Measurements from ENCODE around the gene MRGPRD. TPM values are rescaled to one million over a fixed set of nuclear protein-coding genes. Genes with fewer than 3 reads are reported as not detected.

MRGPRD gene
- total and polyA plus RNA-seq, 2 donors (not counting 1 experiment from before 2014, with no cell fraction given), result not detected

DNA sequence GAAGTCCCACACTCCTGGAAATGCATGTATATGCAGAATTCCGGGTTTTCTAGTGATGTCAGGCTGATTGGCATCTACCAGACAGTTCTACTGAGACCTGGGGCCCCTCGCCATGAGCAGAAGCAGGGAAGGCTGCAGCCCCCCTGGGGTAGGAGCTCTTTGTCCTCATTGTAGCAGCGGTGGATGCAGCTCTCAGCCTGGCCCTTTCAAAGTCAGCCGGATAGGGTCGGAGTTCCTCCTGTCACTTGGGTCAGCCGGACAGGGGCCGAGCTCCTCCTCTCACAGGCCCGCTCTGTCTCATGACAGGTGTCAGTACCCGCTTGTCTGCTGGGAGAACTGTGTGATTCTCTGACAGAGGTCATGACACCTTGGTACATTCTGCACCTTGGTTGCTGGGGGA lies 30.0 kb downstream of the MRGPRD start:
- Histone ChIP-seq H2AFZ (ENCODE audit: low read length) (no peak overlapping the region), H3K9ac (ENCODE audit: insufficient read depth, low read length) (no peak overlapping the region), H4K20me1 (ENCODE audit: control insufficient read depth, extremely low read depth, insufficient read depth, low read length) (no peaks in the 10 kb centered on the region), H3K9me3 (ENCODE audit: control insufficient read depth, insufficient read depth, low read depth, low read length) (no peaks in the 10 kb centered on the region), H3K27me3 (ENCODE audit: control insufficient read depth, insufficient read depth, low read length) (no peaks in the 10 kb centered on the region), H3K79me2 (ENCODE audit: control insufficient read depth, insufficient read depth, low read length) (no peaks in the 10 kb centered on the region), H3K4me2 (ENCODE audit: extremely low read depth, insufficient read depth, low read length) (no peak overlapping the region), H3K4me1 (ENCODE audit: control insufficient read depth, extremely low read depth, insufficient read depth, low read length) (peaks cover under 1% of the 10 kb centered on the region), H3K36me3 (ENCODE audit: control insufficient read depth, insufficient read depth, low read length) (no peaks in the 10 kb centered on the region), H3K27ac (ENCODE audit: insufficient read depth, low read length) (no peak overlapping the region), H3K4me3 (replicated peaks in 1 of 4; ENCODE audit: control extremely low read depth in 1 of 4, insufficient read depth in 1 of 4, low read depth in 3 of 4, low read length in 4 of 4) (no peak overlapping the region)
- no peak for TF ChIP-seq EZH2 (IDR thresholded peaks at IDR 0.05; ENCODE audit: low read length, missing control alignments)
- TF ChIP-seq, protein P1, sequence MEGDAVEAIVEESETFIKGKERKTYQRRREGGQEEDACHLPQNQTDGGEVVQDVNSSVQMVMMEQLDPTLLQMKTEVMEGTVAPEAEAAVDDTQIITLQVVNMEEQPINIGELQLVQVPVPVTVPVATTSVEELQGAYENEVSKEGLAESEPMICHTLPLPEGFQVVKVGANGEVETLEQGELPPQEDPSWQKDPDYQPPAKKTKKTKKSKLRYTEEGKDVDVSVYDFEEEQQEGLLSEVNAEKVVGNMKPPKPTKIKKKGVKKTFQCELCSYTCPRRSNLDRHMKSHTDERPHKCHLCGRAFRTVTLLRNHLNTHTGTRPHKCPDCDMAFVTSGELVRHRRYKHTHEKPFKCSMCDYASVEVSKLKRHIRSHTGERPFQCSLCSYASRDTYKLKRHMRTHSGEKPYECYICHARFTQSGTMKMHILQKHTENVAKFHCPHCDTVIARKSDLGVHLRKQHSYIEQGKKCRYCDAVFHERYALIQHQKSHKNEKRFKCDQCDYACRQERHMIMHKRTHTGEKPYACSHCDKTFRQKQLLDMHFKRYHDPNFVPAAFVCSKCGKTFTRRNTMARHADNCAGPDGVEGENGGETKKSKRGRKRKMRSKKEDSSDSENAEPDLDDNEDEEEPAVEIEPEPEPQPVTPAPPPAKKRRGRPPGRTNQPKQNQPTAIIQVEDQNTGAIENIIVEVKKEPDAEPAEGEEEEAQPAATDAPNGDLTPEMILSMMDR (conservative IDR thresholded peaks at IDR 0.05 in 1 of 2, IDR thresholded peaks at IDR 0.05 in 1 of 2; ENCODE audit: low read depth in 1 of 2, low read length in 2 of 2), result no peak
- no peak for DNase-seq (ENCODE audit: low read depth in 2 of 2)

DNA sequence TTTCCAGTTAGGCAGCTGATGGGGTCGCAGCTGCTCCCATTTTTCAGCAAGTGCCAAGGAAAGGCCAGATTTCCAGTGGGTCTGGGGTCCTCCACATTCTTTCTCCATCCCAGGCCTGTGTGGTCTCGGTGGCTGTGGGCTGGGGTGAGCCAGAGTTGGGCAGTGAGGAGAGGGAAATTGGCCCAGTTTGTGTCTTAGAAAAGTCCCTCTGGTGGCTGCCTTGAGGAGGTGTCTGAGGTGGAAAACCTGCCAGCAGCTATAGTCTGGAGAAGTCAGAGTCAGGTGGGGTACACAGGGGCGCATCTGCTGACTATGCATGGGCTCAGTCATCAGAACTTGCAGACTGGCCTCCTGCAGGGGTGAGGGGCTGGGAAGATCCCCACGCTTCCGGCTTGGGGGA lies 30.5 kb downstream of the MRGPRD start:
- DNase-seq (ENCODE audit: low read depth in 2 of 2), result peak in 1 of 2 donors; percentile 17
- Histone ChIP-seq H4K20me1 (ENCODE audit: control insufficient read depth, extremely low read depth, insufficient read depth, low read length) (no peaks in the 10 kb centered on the region), H3K4me3 (replicated peaks in 1 of 4; ENCODE audit: control extremely low read depth in 1 of 4, insufficient read depth in 1 of 4, low read depth in 3 of 4, low read length in 4 of 4) (no peak overlapping the region), H3K9ac (ENCODE audit: insufficient read depth, low read length) (no peak overlapping the region), H3K36me3 (ENCODE audit: control insufficient read depth, insufficient read depth, low read length) (no peaks in the 10 kb centered on the region), H3K4me2 (ENCODE audit: extremely low read depth, insufficient read depth, low read length) (no peak overlapping the region), H3K9me3 (ENCODE audit: control insufficient read depth, insufficient read depth, low read depth, low read length) (no peaks in the 10 kb centered on the region), H3K4me1 (ENCODE audit: control insufficient read depth, extremely low read depth, insufficient read depth, low read length) (peaks cover 2% of the 10 kb centered on the region), H3K79me2 (ENCODE audit: control insufficient read depth, insufficient read depth, low read length) (no peaks in the 10 kb centered on the region), H3K27me3 (ENCODE audit: control insufficient read depth, insufficient read depth, low read length) (no peaks in the 10 kb centered on the region), H2AFZ (ENCODE audit: low read length) (no peak overlapping the region), H3K27ac (ENCODE audit: insufficient read depth, low read length) (no peak overlapping the region)
- no peak for TF ChIP-seq EZH2 (IDR thresholded peaks at IDR 0.05; ENCODE audit: low read length, missing control alignments)
- TF ChIP-seq, protein P1 (conservative IDR thresholded peaks at IDR 0.05 in 1 of 2, IDR thresholded peaks at IDR 0.05 in 1 of 2; ENCODE audit: low read depth in 1 of 2, low read length in 2 of 2), result peak; percentile 13 to 44

GRCh38 chr11:68948935-68949334 lies 31.9 kb downstream of the MRGPRD start:
- DNase-seq (ENCODE audit: low read depth in 2 of 2), result peak in 1 of 2 donors; percentile 20
- Histone ChIP-seq H3K4me3 (replicated peaks in 1 of 4; ENCODE audit: control extremely low read depth in 1 of 4, insufficient read depth in 1 of 4, low read depth in 3 of 4, low read length in 4 of 4) (no peak overlapping the region), H3K27ac (ENCODE audit: insufficient read depth, low read length) (no peak overlapping the region), H3K36me3 (ENCODE audit: control insufficient read depth, insufficient read depth, low read length) (no peaks in the 10 kb centered on the region), H3K4me1 (ENCODE audit: control insufficient read depth, extremely low read depth, insufficient read depth, low read length) (peaks cover 2% of the 10 kb centered on the region), H3K27me3 (ENCODE audit: control insufficient read depth, insufficient read depth, low read length) (no peaks in the 10 kb centered on the region), H3K9ac (ENCODE audit: insufficient read depth, low read length) (no peak overlapping the region), H3K9me3 (ENCODE audit: control insufficient read depth, insufficient read depth, low read depth, low read length) (no peaks in the 10 kb centered on the region), H3K4me2 (ENCODE audit: extremely low read depth, insufficient read depth, low read length) (no peak overlapping the region), H4K20me1 (ENCODE audit: control insufficient read depth, extremely low read depth, insufficient read depth, low read length) (no peaks in the 10 kb centered on the region), H3K79me2 (ENCODE audit: control insufficient read depth, insufficient read depth, low read length) (no peaks in the 10 kb centered on the region), H2AFZ (ENCODE audit: low read length) (no peak overlapping the region)
- TF ChIP-seq EZH2 (IDR thresholded peaks at IDR 0.05; ENCODE audit: low read length, missing control alignments), result no peak
- TF ChIP-seq, protein P1 (conservative IDR thresholded peaks at IDR 0.05 in 1 of 2, IDR thresholded peaks at IDR 0.05 in 1 of 2; ENCODE audit: low read depth in 1 of 2, low read length in 2 of 2), result no peak

Data from fibroblast of lung (primary cell).